H9 (cell line): Measurements from ENCODE around the gene ANKRD44. TPM values are rescaled to one million over a fixed set of nuclear protein-coding genes. Genes with fewer than 3 reads are reported as not detected.

Source experiments
- DNase-seq: peaks from one replicate; pipeline ENCODE4 v3.0.0-alpha.2; 2017
- H2AFZ ChIP-seq: one replicate; pipeline ENCODE4 v1.6.1; 2013; ENCODE audit warnings: mild to moderate bottlenecking, low read length, control low read depth, moderate library complexity
- H2AK5ac ChIP-seq: 2 replicates; pipeline ENCODE4 v1.6.1; 2013; ENCODE audit warnings: low read length, control low read depth, mixed read lengths; ENCODE audit not compliant: insufficient read length
- H2BK120ac ChIP-seq: one replicate; pipeline ENCODE4 v1.6.1; 2013; ENCODE audit warnings: low read depth, mild to moderate bottlenecking, low read length, control low read depth, inconsistent platforms; ENCODE audit not compliant: poor library complexity, severe bottlenecking
- H2BK12ac ChIP-seq: 2 replicates; pipeline ENCODE4 v1.6.1; 2013; ENCODE audit warnings: low read length, control low read depth, mixed read lengths, low read depth; ENCODE audit not compliant: insufficient read length
- H2BK15ac ChIP-seq: 2 replicates; pipeline ENCODE4 v1.6.1; 2013; ENCODE audit warnings: low read depth, low read length, control low read depth
- H2BK20ac ChIP-seq: one replicate; pipeline ENCODE4 v1.6.1; 2013; ENCODE audit warnings: low read depth, mild to moderate bottlenecking, low read length, control low read depth, inconsistent platforms; ENCODE audit not compliant: poor library complexity, severe bottlenecking
- H2BK5ac ChIP-seq: 2 replicates; pipeline ENCODE4 v1.6.1; 2013; ENCODE audit warnings: low read length, control low read depth, mixed read lengths; ENCODE audit not compliant: insufficient read length
- H3K14ac ChIP-seq: 2 replicates; pipeline ENCODE4 v1.6.1; 2013; ENCODE audit warnings: low read length, control low read depth; ENCODE audit not compliant: insufficient read depth
- H3K18ac ChIP-seq: 2 replicates; pipeline ENCODE4 v1.6.1; 2013; ENCODE audit warnings: low read depth, mild to moderate bottlenecking, mixed read lengths, low read length, control low read depth; ENCODE audit not compliant: insufficient read length
- H3K23ac ChIP-seq: 2 replicates; pipeline ENCODE4 v1.6.1; 2013; ENCODE audit warnings: low read length, control low read depth, mixed read lengths, low read depth; ENCODE audit not compliant: insufficient read length
- H3K23me2 ChIP-seq: 2 replicates; pipeline ENCODE4 v1.6.1; 2013; ENCODE audit warnings: low read depth, mild to moderate bottlenecking, mixed read lengths, low read length, control low read depth; ENCODE audit not compliant: insufficient read length, poor library complexity, severe bottlenecking
- H3K27ac ChIP-seq: 2 replicates; pipeline ENCODE4 v1.5.1; 2013; ENCODE audit warnings: low read length, control low read depth, mixed read lengths, low read depth; ENCODE audit not compliant: insufficient read length
- H3K27me3 ChIP-seq: 2 replicates; pipeline ENCODE4 v1.6.1; 2013; ENCODE audit warnings: low read length, control low read depth, inconsistent platforms; ENCODE audit not compliant: insufficient read depth
- H3K4ac ChIP-seq: 2 replicates; pipeline ENCODE4 v1.6.1; 2013; ENCODE audit warnings: low read depth, mild to moderate bottlenecking, control low read depth, inconsistent platforms, low read length, moderate library complexity
- H3K4me1 ChIP-seq: 2 replicates; pipeline ENCODE4 v1.6.1; 2013; ENCODE audit warnings: low read length, control low read depth, inconsistent platforms; ENCODE audit not compliant: insufficient read depth
- H3K4me2 ChIP-seq: 2 replicates; pipeline ENCODE4 v1.6.1; 2013; ENCODE audit warnings: low read length, control low read depth, mixed read lengths; ENCODE audit not compliant: insufficient read length, insufficient read depth
- H3K56ac ChIP-seq: 2 replicates; pipeline ENCODE4 v1.6.1; 2013; ENCODE audit warnings: low read depth, mild to moderate bottlenecking, mixed read lengths, low read length, control low read depth; ENCODE audit not compliant: insufficient read length
- H3K79me1 ChIP-seq: 2 replicates; pipeline ENCODE4 v1.6.1; 2013; ENCODE audit warnings: low read depth, mild to moderate bottlenecking, moderate library complexity, low read length, control low read depth, inconsistent platforms; ENCODE audit not compliant: insufficient read depth, poor library complexity, severe bottlenecking
- H3K79me2 ChIP-seq: 2 replicates; pipeline ENCODE4 v1.6.1; 2013; ENCODE audit warnings: low read length, control low read depth, inconsistent platforms; ENCODE audit not compliant: insufficient read depth
- H3K9ac ChIP-seq: 2 replicates; pipeline ENCODE4 v1.6.1; 2013; ENCODE audit warnings: low read length, control low read depth, mixed read lengths; ENCODE audit not compliant: insufficient read length; ENCODE audit errors: extremely low read depth
- H3K9me3 ChIP-seq: one replicate; pipeline ENCODE4 v1.6.1; 2013; ENCODE audit warnings: low read depth, low read length, inconsistent platforms; ENCODE audit not compliant: control insufficient read depth
- H3T11ph ChIP-seq: one replicate; pipeline ENCODE4 v1.6.1; 2013; ENCODE audit warnings: mild to moderate bottlenecking, low read length, control low read depth, inconsistent platforms
- H4K20me1 ChIP-seq: one replicate; pipeline ENCODE4 v1.6.1; 2013; ENCODE audit not compliant: control insufficient read depth, insufficient read length, insufficient read depth
- H4K5ac ChIP-seq: 2 replicates; pipeline ENCODE4 v1.6.1; 2013; ENCODE audit warnings: low read depth, mild to moderate bottlenecking, mixed read lengths, low read length, control low read depth; ENCODE audit not compliant: insufficient read length
- H4K8ac ChIP-seq: replicated peaks from 2 replicates; pipeline ENCODE4 v1.6.1; 2013; ENCODE audit warnings: low read length, control low read depth, mixed read lengths, low read depth; ENCODE audit not compliant: insufficient read length
- H4K91ac ChIP-seq: 2 replicates; pipeline ENCODE4 v1.6.1; 2013; ENCODE audit warnings: low read depth, mild to moderate bottlenecking, moderate library complexity, mixed read lengths, low read length, control low read depth; ENCODE audit not compliant: insufficient read length
- H3K27ac Mint-ChIP-seq, 3 experiments: 2 replicates in 2 of 3; 3 replicates in 1 of 3; pipeline ENCODE4 v1.8.0; 2020 to 2021; ENCODE audit warnings: mixed read lengths in 3 of 3, mild to moderate bottlenecking in 1 of 3, moderate library complexity in 1 of 3
- H3K27me3 Mint-ChIP-seq: 2 replicates; pipeline ENCODE4 v1.8.0; 2021; ENCODE audit warnings: low read depth, mild to moderate bottlenecking, moderate library complexity, mixed read lengths
- H3K36me3 Mint-ChIP-seq, 3 experiments: 2 replicates in 2 of 3; 3 replicates in 1 of 3; pipeline ENCODE4 v1.8.0; 2020 to 2021; ENCODE audit warnings: low read depth in 3 of 3, mixed read lengths in 3 of 3; ENCODE audit not compliant: insufficient read depth in 1 of 3
- H3K4me1 Mint-ChIP-seq, 2 experiments: 2 replicates each; pipeline ENCODE4 v1.8.0; 2020; ENCODE audit warnings: mixed read lengths in 2 of 2
- H3K4me3 Mint-ChIP-seq, 2 experiments: 2 replicates in 1 of 2; 3 replicates in 1 of 2; pipeline ENCODE4 v1.8.0; 2020 to 2021; ENCODE audit warnings: mild to moderate bottlenecking in 2 of 2, mixed read lengths in 2 of 2, moderate library complexity in 1 of 2
- H3K9me3 Mint-ChIP-seq, 2 experiments: 2 replicates in 1 of 2; 3 replicates in 1 of 2; pipeline ENCODE4 v1.8.0; 2020; ENCODE audit warnings: mild to moderate bottlenecking in 2 of 2, mixed read lengths in 2 of 2, moderate library complexity in 1 of 2
- WGBS: extraction: QIAGEN DNeasy Blood & Tissue Kit; methylation state at CpG from one replicate; pipeline ENCODE4 v1.1.7; 2013; ENCODE audit warnings: missing lambda C conversion rate, low lambda C conversion rate, mixed read lengths; ENCODE audit not compliant: insufficient read length; ENCODE audit errors: extremely low coverage; 5-methylcytosine and 5-hydroxymethylcytosine counted together
- total RNA-seq: library from RNA; stranded (reverse); gene quantifications from 2 replicates; pipeline ENCODE4 v1.2.1, GENCODE V29; 2021
- TF ChIP-seq, protein P1 (sequence below): fragments of 200-600 bp; sonication (generic); conservative IDR thresholded peaks from 3 replicates; pipeline ENCODE4 v1.8.0; 2021; ENCODE audit warnings: antibody characterized with exemption, mild to moderate bottlenecking

ANKRD44 gene
- total RNA-seq, 1 experiment from 2014 or later = 1.9 TPM

DNA sequence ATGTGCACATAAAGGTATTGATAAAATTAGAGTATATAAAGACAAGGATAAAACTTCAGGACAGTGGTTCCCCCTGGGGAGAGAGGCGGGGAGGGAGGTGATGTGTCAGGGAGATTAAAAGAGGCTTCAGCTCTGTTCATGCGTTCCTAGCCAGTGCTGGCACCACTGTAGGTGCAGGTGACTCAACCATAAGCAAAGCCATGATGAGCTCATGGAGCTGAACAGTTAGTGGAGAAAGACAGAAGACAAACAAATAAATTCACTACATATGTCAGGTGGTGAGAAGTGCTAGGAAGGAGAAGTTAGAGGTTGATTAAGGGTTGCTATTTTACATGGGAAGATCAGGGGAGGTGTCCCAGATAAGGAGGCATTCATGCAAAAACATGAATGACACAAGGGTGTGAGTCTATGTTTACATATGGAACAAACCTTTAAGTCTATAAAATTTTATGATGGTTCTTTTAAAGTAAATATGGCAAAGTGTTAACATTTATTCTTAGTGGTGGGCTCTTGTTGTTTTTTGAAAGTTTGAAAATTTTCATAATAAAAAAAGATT, 136.0 kb downstream of the ANKRD44 start:
- Histone ChIP-seq H3K4me1 (no peaks in the 10 kb centered on the region), H3K9ac (no peak overlapping the region), H2BK5ac (no peak overlapping the region), H3K27me3 (no peaks in the 10 kb centered on the region), H4K5ac (no peak overlapping the region), H4K20me1 (no peaks in the 10 kb centered on the region), H3K23me2 (no peaks in the 10 kb centered on the region), H3K4me2 (no peak overlapping the region), H2BK15ac (no peak overlapping the region), H3K4ac (no peak overlapping the region), H2BK20ac (no peak overlapping the region), H2AFZ (no peak overlapping the region), H3T11ph (no peak overlapping the region), H2AK5ac (no peak overlapping the region), H3K14ac (no peak overlapping the region), H3K18ac (no peak overlapping the region), H3K27ac (no peak overlapping the region), H3K79me1 (no peaks in the 10 kb centered on the region), H2BK120ac (no peak overlapping the region), H3K9me3 (no peaks in the 10 kb centered on the region), H4K91ac (no peak overlapping the region), H3K56ac (no peak overlapping the region), H4K8ac (no peak overlapping the region), H2BK12ac (no peak overlapping the region), H3K23ac (no peak overlapping the region), H3K79me2 (no peaks in the 10 kb centered on the region)
- H3K27ac Mint-ChIP-seq = no peak overlapping the region
- WGBS = no CpG with 5 or more reads among the region's 2 CpGs
- TF ChIP-seq, protein P1, sequence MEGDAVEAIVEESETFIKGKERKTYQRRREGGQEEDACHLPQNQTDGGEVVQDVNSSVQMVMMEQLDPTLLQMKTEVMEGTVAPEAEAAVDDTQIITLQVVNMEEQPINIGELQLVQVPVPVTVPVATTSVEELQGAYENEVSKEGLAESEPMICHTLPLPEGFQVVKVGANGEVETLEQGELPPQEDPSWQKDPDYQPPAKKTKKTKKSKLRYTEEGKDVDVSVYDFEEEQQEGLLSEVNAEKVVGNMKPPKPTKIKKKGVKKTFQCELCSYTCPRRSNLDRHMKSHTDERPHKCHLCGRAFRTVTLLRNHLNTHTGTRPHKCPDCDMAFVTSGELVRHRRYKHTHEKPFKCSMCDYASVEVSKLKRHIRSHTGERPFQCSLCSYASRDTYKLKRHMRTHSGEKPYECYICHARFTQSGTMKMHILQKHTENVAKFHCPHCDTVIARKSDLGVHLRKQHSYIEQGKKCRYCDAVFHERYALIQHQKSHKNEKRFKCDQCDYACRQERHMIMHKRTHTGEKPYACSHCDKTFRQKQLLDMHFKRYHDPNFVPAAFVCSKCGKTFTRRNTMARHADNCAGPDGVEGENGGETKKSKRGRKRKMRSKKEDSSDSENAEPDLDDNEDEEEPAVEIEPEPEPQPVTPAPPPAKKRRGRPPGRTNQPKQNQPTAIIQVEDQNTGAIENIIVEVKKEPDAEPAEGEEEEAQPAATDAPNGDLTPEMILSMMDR = no peak
- peaks cover 2% of the 10 kb centered on the region for H3K27me3 Mint-ChIP-seq
- no peak for DNase-seq
- no peak overlapping the region for H3K4me3 Mint-ChIP-seq
- no peaks in the 10 kb centered on the region for H3K4me1 Mint-ChIP-seq
- no peaks in the 10 kb centered on the region for H3K9me3 Mint-ChIP-seq
- no peaks in the 10 kb centered on the region for H3K36me3 Mint-ChIP-seq
